H1 (cell line): Measurements from ENCODE around the gene FARS2. TPM values are rescaled to one million over a fixed set of nuclear protein-coding genes. Genes with fewer than 3 reads are reported as not detected.
A peak's percentile ranks its signal among the peaks of the same experiment; 100 is the strongest.

Experiments used
- CTCF ChIA-PET: fragments of 300-600 bp; sonication (Branson Sonifier 250); formaldehyde crosslinking; loops from one replicate; lab custom pipeline; 2021; ENCODE audit not compliant: partially characterized antibody; lab: Charles Lee
- POLR2A ChIA-PET: fragments of 300-600 bp; sonication (Branson Sonifier 250); formaldehyde crosslinking; loops from one replicate; lab custom pipeline; 2021; ENCODE audit warnings: inconsistent platforms; ENCODE audit not compliant: partially characterized antibody; lab: Charles Lee
- DNase-seq, 2 experiments: peaks; one replicate each; pipeline versions ENCODE4 v3.0.0 to v3.0.0-alpha.2; 2010 to 2022; ENCODE audit warnings: low spot score in 2 of 2, low read depth in 1 of 2, mixed read lengths in 1 of 2
- FAIRE-seq: peaks from 2 replicates; lab custom pipeline; 2011; peaks lifted over from hg19 to GRCh38; lab: Jason Lieb, UNC
- H2AFZ ChIP-seq: 2 replicates; pipeline ENCODE4 v1.8.1; 2012; ENCODE audit warnings: low read length, inconsistent platforms
- H2AK5ac ChIP-seq: 2 replicates; pipeline ENCODE4 v1.6.1; 2013; ENCODE audit warnings: low read depth, low read length
- H2BK120ac ChIP-seq: replicated peaks from 2 replicates; pipeline ENCODE3; 2013; ENCODE audit warnings: low read depth, low read length, inconsistent platforms
- H2BK12ac ChIP-seq: 2 replicates; pipeline ENCODE4 v1.6.1; 2013; ENCODE audit warnings: low read depth, low read length
- H2BK15ac ChIP-seq: 2 replicates; pipeline ENCODE4 v1.6.1; 2013; ENCODE audit warnings: low read length
- H2BK20ac ChIP-seq: 2 replicates; pipeline ENCODE4 v1.6.1; 2013; ENCODE audit warnings: low read length
- H2BK5ac ChIP-seq: 2 replicates; pipeline ENCODE4 v1.6.1; 2013; ENCODE audit warnings: low read depth, low read length
- H3K14ac ChIP-seq: 2 replicates; pipeline ENCODE4 v1.6.1; 2013; ENCODE audit warnings: inconsistent platforms; ENCODE audit not compliant: insufficient read length
- H3K18ac ChIP-seq: 2 replicates; pipeline ENCODE4 v1.6.1; 2013; ENCODE audit warnings: low read length; ENCODE audit errors: extremely low read depth
- H3K23ac ChIP-seq: 2 replicates; pipeline ENCODE4 v1.6.1; 2013; ENCODE audit warnings: inconsistent platforms; ENCODE audit not compliant: insufficient read length
- H3K23me2 ChIP-seq: 2 replicates; pipeline ENCODE4 v1.6.1; 2013; ENCODE audit warnings: low read depth, low read length
- H3K27ac ChIP-seq: 2 replicates; pipeline ENCODE4 v1.6.1; 2011; ENCODE audit warnings: low read depth, low read length, inconsistent platforms
- H3K27me3 ChIP-seq, 4 experiments: replicated peaks in 1 of 4; 1 replicate in 1 of 4; 2 replicates in 3 of 4; pipeline versions ENCODE4 v1.6.1 to v1.8.1; 2011 to 2013; ENCODE audit warnings: low read length in 3 of 4, mild to moderate bottlenecking in 3 of 4, inconsistent platforms in 2 of 4, mixed read lengths in 2 of 4, moderate library complexity in 1 of 4; ENCODE audit not compliant: control insufficient read depth in 3 of 4, insufficient read depth in 3 of 4; ENCODE audit errors: extremely low read depth in 1 of 4
- H3K36me3 ChIP-seq, 4 experiments: 2 replicates each; pipeline versions ENCODE4 v1.6.1 to v1.8.1; 2011 to 2013; ENCODE audit warnings: mild to moderate bottlenecking in 4 of 4, low read length in 3 of 4, moderate library complexity in 2 of 4, control low read depth in 1 of 4, inconsistent platforms in 1 of 4; ENCODE audit not compliant: insufficient read depth in 4 of 4, control insufficient read depth in 2 of 4
- H3K4ac ChIP-seq: replicated peaks from 2 replicates; pipeline ENCODE3; 2013; ENCODE audit warnings: low read length, low read depth, mixed read lengths, inconsistent platforms; ENCODE audit not compliant: insufficient read length
- H3K4me1 ChIP-seq, 4 experiments: replicated peaks in 1 of 4; 1 replicate in 1 of 4; 2 replicates in 3 of 4; pipeline versions ENCODE4 v1.6.1 to v1.8.1; 2011 to 2013; ENCODE audit warnings: low read length in 3 of 4, inconsistent platforms in 2 of 4, mixed read lengths in 1 of 4; ENCODE audit not compliant: insufficient read depth in 4 of 4, control insufficient read depth in 3 of 4
- H3K4me2 ChIP-seq, 2 experiments: 2 replicates each; pipeline versions ENCODE4 v1.6.1 to v1.8.1; 2011 to 2013; ENCODE audit warnings: low read depth in 2 of 2, low read length in 2 of 2, control low read depth in 1 of 2, inconsistent platforms in 1 of 2, mild to moderate bottlenecking in 1 of 2; ENCODE audit not compliant: insufficient read depth in 1 of 2
- H3K4me3 ChIP-seq, 4 experiments: fragments of 200-600, 300-600 bp in 1 of 4; sonication (generic), shearing (Covaris generic), sonication (Bioruptor Twin) in 1 of 4; 2 replicates each; pipeline versions ENCODE4 v1.5.1 to v1.8.1; 2011 to 2016; ENCODE audit warnings: low read length in 4 of 4, low read depth in 3 of 4, control low read depth in 2 of 4, inconsistent platforms in 2 of 4, mild to moderate bottlenecking in 2 of 4, mixed read lengths in 1 of 4, moderate library complexity in 1 of 4; ENCODE audit not compliant: insufficient read depth in 2 of 4; ENCODE audit errors: extremely low read depth in 1 of 4
- H3K56ac ChIP-seq: replicated peaks from 2 replicates; pipeline ENCODE3; 2013; ENCODE audit warnings: low read depth, mild to moderate bottlenecking, mixed read lengths, low read length, inconsistent platforms; ENCODE audit not compliant: insufficient read length
- H3K79me1 ChIP-seq: 2 replicates; pipeline ENCODE4 v1.6.1; 2013; ENCODE audit warnings: low read depth, low read length, control low read depth
- H3K79me2 ChIP-seq, 2 experiments: 2 replicates each; pipeline versions ENCODE4 v1.6.1 to v1.8.1; 2012 to 2013; ENCODE audit warnings: low read length in 2 of 2, mild to moderate bottlenecking in 2 of 2, inconsistent platforms in 1 of 2; ENCODE audit not compliant: insufficient read depth in 2 of 2, control insufficient read depth in 1 of 2
- H3K9ac ChIP-seq, 4 experiments: replicated peaks in 1 of 4; 1 replicate in 1 of 4; 2 replicates in 3 of 4; pipeline versions ENCODE4 v1.6.1 to v1.8.1; 2011 to 2013; ENCODE audit warnings: low read depth in 3 of 4, low read length in 3 of 4, control low read depth in 2 of 4, mild to moderate bottlenecking in 2 of 4, moderate library complexity in 2 of 4, inconsistent platforms in 1 of 4; ENCODE audit errors: extremely low read depth in 1 of 4
- H3K9me3 ChIP-seq, 2 experiments: 2 replicates each; pipeline versions ENCODE4 v1.6.1 to v1.8.1; 2012 to 2013; ENCODE audit warnings: mild to moderate bottlenecking in 2 of 2, moderate library complexity in 2 of 2, control low read depth in 1 of 2, inconsistent platforms in 1 of 2, low read depth in 1 of 2, low read length in 1 of 2, mixed read lengths in 1 of 2; ENCODE audit not compliant: insufficient read depth in 2 of 2
- H4K20me1 ChIP-seq, 2 experiments: replicated peaks in 1 of 2; 2 replicates each; pipeline versions ENCODE3 to v1.8.1; 2011 to 2013; ENCODE audit warnings: inconsistent platforms in 2 of 2, low read length in 2 of 2, mild to moderate bottlenecking in 1 of 2; ENCODE audit not compliant: insufficient read depth in 2 of 2, control insufficient read depth in 1 of 2
- H4K5ac ChIP-seq: 2 replicates; pipeline ENCODE4 v1.6.1; 2013; ENCODE audit warnings: low read length, low read depth, mixed read lengths, inconsistent platforms; ENCODE audit not compliant: insufficient read length
- H4K8ac ChIP-seq: 2 replicates; pipeline ENCODE4 v1.8.0; 2013; ENCODE audit warnings: mild to moderate bottlenecking, moderate library complexity, low read length, inconsistent platforms; ENCODE audit not compliant: insufficient read depth; ENCODE audit errors: extremely low read depth
- H4K91ac ChIP-seq: replicated peaks from 2 replicates; pipeline ENCODE3; 2013; ENCODE audit warnings: low read length, mixed read lengths, inconsistent platforms; ENCODE audit not compliant: insufficient read length
- CBX8 ChIP-seq: fragments of 300-800, 300-1000 bp; sonication (generic); IDR thresholded peaks from 2 replicates; pipeline ENCODE4 v1.7.1; 2016; ENCODE audit warnings: low read depth, low read length, borderline replicate concordance
- EZH2 ChIP-seq: fragments of 200-600 bp; sonication (generic); IDR thresholded peaks from 2 replicates; pipeline ENCODE4 v1.7.1; 2012; ENCODE audit warnings: low read depth, mild to moderate bottlenecking, moderate library complexity, low read length, inconsistent platforms; ENCODE audit not compliant: severe bottlenecking
- FOSL1 ChIP-seq: IDR thresholded peaks from 2 replicates; pipeline ENCODE4 v1.6.1; 2011; ENCODE audit warnings: mild to moderate bottlenecking, low read depth, low read length, moderate library complexity; ENCODE audit not compliant: insufficient read depth
- HDAC6 ChIP-seq: IDR thresholded peaks from one replicate; pipeline ENCODE4 v1.7.1; 2012; ENCODE audit warnings: low read depth, mild to moderate bottlenecking, inconsistent platforms, low read length, moderate library complexity
- JUN ChIP-seq: IDR thresholded peaks from 2 replicates; pipeline ENCODE4 v1.6.1; 2011; ENCODE audit warnings: low read depth, mild to moderate bottlenecking, improper control_type of control experiment, low read length
- PHF8 ChIP-seq: fragments of 200-600 bp; sonication (generic); conservative IDR thresholded peaks from 2 replicates; pipeline ENCODE4 v1.7.1; 2012; ENCODE audit warnings: low read depth, mild to moderate bottlenecking, inconsistent platforms, low read length, moderate library complexity
- RAD21 ChIP-seq, 2 experiments: IDR thresholded peaks in 1 of 2; conservative IDR thresholded peaks in 1 of 2; 2 replicates each; pipeline ENCODE4 v1.6.1; 2011; ENCODE audit warnings: low read depth in 2 of 2, low read length in 2 of 2, improper control_type of control experiment in 1 of 2, inconsistent platforms in 1 of 2, mild to moderate bottlenecking in 1 of 2, moderate library complexity in 1 of 2
- TCF12 ChIP-seq: IDR thresholded peaks from 2 replicates; pipeline ENCODE4 v1.6.1; 2011; ENCODE audit warnings: low read depth, mild to moderate bottlenecking, low read length
- polyA plus RNA-seq, 7 experiments: library from polyadenylated mRNA; depleted of rRNA in 3 of 7; stranded (reverse) in 5 of 7; unstranded in 2 of 7; fragments of >200 nt in 5 of 7; fragments of 200-250 nt in 2 of 7; gene quantifications; 1 replicate in 5 of 7; 2 replicates in 1 of 7; 4 replicates in 1 of 7; pipeline versions ENCODE4 v1.2.1 to v1.2.3, GENCODE V29; 2011 to 2013; ENCODE audit warnings: missing spikeins in 2 of 7, mixed read lengths in 2 of 7
- total RNA-seq: library from RNA; stranded (reverse); fragmentation: NEBNext Ultra II Directional; extraction: Animal tissue kit (Norgen Biotek cat#: 25700); gene quantifications from 2 replicates; pipeline ENCODE4 v1.2.1, GENCODE V29; 2021
- TF ChIP-seq, protein P1 (sequence below), 3 experiments: IDR thresholded peaks; 1 replicate in 2 of 3; 2 replicates in 1 of 3; pipeline versions ENCODE4 v1.5.1 to v1.6.1; 2011; ENCODE audit warnings: low read length in 3 of 3, mild to moderate bottlenecking in 3 of 3, inconsistent platforms in 2 of 3, low read depth in 1 of 3, moderate library complexity in 1 of 3; ENCODE audit not compliant: insufficient read depth in 1 of 3; ENCODE audit errors: control extremely low read depth in 1 of 3
- TF ChIP-seq, protein P2 (sequence below): IDR thresholded peaks from 2 replicates; pipeline ENCODE4 v1.6.1; 2012; ENCODE audit warnings: low read length, inconsistent platforms

FARS2 gene
- total and polyA plus RNA-seq, 2 of the 8 experiments (the other 6 are each of a cell fraction or from before 2014, with no cell fraction given) = 11.7 to 14.4 TPM

DNA sequence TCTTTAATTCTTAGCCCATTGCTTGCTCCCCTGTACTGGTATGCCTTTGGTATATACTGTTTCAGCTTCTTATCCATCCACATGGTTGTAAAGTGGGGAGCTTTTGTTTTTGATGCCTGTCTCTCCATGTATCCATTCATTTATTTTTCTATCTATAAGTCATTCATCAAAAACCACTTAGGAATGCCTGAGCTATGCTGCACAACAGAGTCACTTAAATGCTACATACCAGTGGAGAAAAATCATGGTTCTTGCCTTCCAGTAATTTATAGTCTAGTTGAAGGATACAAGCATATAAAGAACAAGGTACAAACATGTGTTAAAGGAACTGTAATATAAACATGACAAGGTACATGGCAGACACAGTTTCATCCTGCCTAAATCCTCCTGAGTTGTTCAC is 398.2 kb downstream of the FARS2 start:
- Histone ChIP-seq H3K4me1 (peaks cover 0 to 11% (median 6%) of the 10 kb centered on the region in 4 experiments; a peak in 5 of 7 replicates), H3K18ac (no peak overlapping the region), H2BK120ac (no peak overlapping the region), H3K4me2 (peak overlapping the region; percentile 15 to 52; a peak in 2 of 4 replicates), H2BK15ac (no peak overlapping the region), H2AFZ (no peak overlapping the region), H3K79me1 (no peaks in the 10 kb centered on the region), H2BK20ac (no peak overlapping the region), H3K79me2 (no peaks in the 10 kb centered on the region), H3K14ac (no peak overlapping the region), H4K8ac (no peak overlapping the region), H2AK5ac (no peak overlapping the region), H3K9me3 (no peaks in the 10 kb centered on the region), H3K23ac (no peak overlapping the region), H3K56ac (no peak overlapping the region), H3K9ac (no peak overlapping the region), H3K27ac (no peak overlapping the region), H2BK5ac (no peak overlapping the region), H3K4ac (no peak overlapping the region), H2BK12ac (no peak overlapping the region), H3K4me3 (no peak overlapping the region), H3K23me2 (no peaks in the 10 kb centered on the region), H3K27me3 (no peaks in the 10 kb centered on the region), H4K20me1 (no peaks in the 10 kb centered on the region), H3K36me3 (no peaks in the 10 kb centered on the region), H4K5ac (no peak overlapping the region), H4K91ac (no peak overlapping the region)
- FAIRE-seq (no peak), DNase-seq (no peak)
- ChIA-PET CTCF (interaction anchor here (0.6 kb wide), 1 partner anchor 25 kb away, joined by 3 read pairs; no protein-coding TSS in a partner anchor), POLR2A (interaction anchor here (0.9 kb wide), 1 partner anchor 14 kb away, joined by 3 read pairs; no protein-coding TSS in a partner anchor)
- TF ChIP-seq FOSL1 = no peak
- TF ChIP-seq, protein P1, sequence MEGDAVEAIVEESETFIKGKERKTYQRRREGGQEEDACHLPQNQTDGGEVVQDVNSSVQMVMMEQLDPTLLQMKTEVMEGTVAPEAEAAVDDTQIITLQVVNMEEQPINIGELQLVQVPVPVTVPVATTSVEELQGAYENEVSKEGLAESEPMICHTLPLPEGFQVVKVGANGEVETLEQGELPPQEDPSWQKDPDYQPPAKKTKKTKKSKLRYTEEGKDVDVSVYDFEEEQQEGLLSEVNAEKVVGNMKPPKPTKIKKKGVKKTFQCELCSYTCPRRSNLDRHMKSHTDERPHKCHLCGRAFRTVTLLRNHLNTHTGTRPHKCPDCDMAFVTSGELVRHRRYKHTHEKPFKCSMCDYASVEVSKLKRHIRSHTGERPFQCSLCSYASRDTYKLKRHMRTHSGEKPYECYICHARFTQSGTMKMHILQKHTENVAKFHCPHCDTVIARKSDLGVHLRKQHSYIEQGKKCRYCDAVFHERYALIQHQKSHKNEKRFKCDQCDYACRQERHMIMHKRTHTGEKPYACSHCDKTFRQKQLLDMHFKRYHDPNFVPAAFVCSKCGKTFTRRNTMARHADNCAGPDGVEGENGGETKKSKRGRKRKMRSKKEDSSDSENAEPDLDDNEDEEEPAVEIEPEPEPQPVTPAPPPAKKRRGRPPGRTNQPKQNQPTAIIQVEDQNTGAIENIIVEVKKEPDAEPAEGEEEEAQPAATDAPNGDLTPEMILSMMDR (IDR thresholded peaks at IDR 0.05; ENCODE audit: control extremely low read depth in 1 of 3, insufficient read depth in 1 of 3, low read depth in 1 of 3, low read length in 3 of 3) = no peak
- TF ChIP-seq TCF12 = no peak
- TF ChIP-seq HDAC6 = no peak
- no peak for TF ChIP-seq EZH2
- no peak for TF ChIP-seq PHF8
- TF ChIP-seq CBX8 = no peak
- TF ChIP-seq JUN = no peak
- TF ChIP-seq, protein P2, sequence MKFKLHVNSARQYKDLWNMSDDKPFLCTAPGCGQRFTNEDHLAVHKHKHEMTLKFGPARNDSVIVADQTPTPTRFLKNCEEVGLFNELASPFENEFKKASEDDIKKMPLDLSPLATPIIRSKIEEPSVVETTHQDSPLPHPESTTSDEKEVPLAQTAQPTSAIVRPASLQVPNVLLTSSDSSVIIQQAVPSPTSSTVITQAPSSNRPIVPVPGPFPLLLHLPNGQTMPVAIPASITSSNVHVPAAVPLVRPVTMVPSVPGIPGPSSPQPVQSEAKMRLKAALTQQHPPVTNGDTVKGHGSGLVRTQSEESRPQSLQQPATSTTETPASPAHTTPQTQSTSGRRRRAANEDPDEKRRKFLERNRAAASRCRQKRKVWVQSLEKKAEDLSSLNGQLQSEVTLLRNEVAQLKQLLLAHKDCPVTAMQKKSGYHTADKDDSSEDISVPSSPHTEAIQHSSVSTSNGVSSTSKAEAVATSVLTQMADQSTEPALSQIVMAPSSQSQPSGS = no peak
- no peak for TF ChIP-seq RAD21 (IDR thresholded peaks at IDR 0.05 in 1 of 2, conservative IDR thresholded peaks at IDR 0.05 in 1 of 2; ENCODE audit: low read depth in 2 of 2, low read length in 2 of 2)
